Measurements from ENCODE around the gene KDM6A. TPM values are rescaled to one million over a fixed set of nuclear protein-coding genes. Genes with fewer than 3 reads are reported as not detected.

The KDM6A gene
- total and polyA plus RNA-seq, 9 of the 15 experiments (the other 6 are each of a cell fraction or from before 2014, with no cell fraction given) = 8.4 to 34.3 (median 22.9) TPM

- no peak for TF ChIP-seq MGA (IDR thresholded peaks at IDR 0.05)
- TF ChIP-seq ZBTB11 (CRISPR knock-in tag; IDR thresholded peaks at IDR 0.05) = peak in 1 of 3 experiments; percentile 81; a peak in 2 of 6 replicates
- no peak for TF ChIP-seq NR4A1 (CRISPR knock-in tag; IDR thresholded peaks at IDR 0.05)
- TF ChIP-seq NR4A1 (tag; IDR thresholded peaks at IDR 0.05) = no peak
- TF ChIP-seq RBM14 (IDR thresholded peaks at IDR 0.05; ENCODE audit: borderline replicate concordance, insufficient read depth, low read depth, low read length) = no peak
- no peak for TF ChIP-seq HDAC6 (IDR thresholded peaks at IDR 0.05; ENCODE audit: low read depth, low read length)
- no peak for TF ChIP-seq L3MBTL2 (IDR thresholded peaks at IDR 0.05)
- TF ChIP-seq PPARD (CRISPR knock-in tag; IDR thresholded peaks at IDR 0.05) = peak; percentile 92
- TF ChIP-seq SRSF7 (optimal IDR thresholded peaks at IDR 0.05; ENCODE audit: low read depth, low read length) = no peak
- peak in 1 of 2 experiments; percentile 81; a peak in 2 of 4 replicates for TF ChIP-seq KDM1A (IDR thresholded peaks at IDR 0.05)
- peak; percentile 73; the same call in 1 of the 2 replicates for TF ChIP-seq RHOXF2B (CRISPR knock-in tag; conservative IDR thresholded peaks at IDR 0.05)
- TF ChIP-seq CHCHD3 (CRISPR knock-in tag; IDR thresholded peaks at IDR 0.05) = peak; percentile 82; the same call in 1 of the 2 replicates
- 0 out of 2 replicates have a peak, but pooled peaks have one; percentile 75 for TF ChIP-seq ZFPM2 (CRISPR knock-in tag; IDR thresholded peaks at IDR 0.05)
- TF ChIP-seq RFX5 (IDR thresholded peaks at IDR 0.05; ENCODE audit: low read depth, low read length) = no peak
- TF ChIP-seq ZNF212 (CRISPR knock-in tag; IDR thresholded peaks at IDR 0.05) = no peak
Measured at GRCh38 chrX:44876767-44877166, 3.8 kb downstream of the KDM6A start (continued).
